GM12873 (cell line): ENCODE results near the gene UBR1.

Experiments used
- TF ChIP-seq, protein P1 (sequence below): IDR thresholded peaks from 2 replicates; pipeline ENCODE4 v1.5.1; 2012; ENCODE audit warnings: low read depth, mild to moderate bottlenecking, moderate library complexity, low read length, control low read depth; ENCODE audit not compliant: insufficient read depth; ENCODE audit errors: missing control alignments

UBR1 gene

DNA sequence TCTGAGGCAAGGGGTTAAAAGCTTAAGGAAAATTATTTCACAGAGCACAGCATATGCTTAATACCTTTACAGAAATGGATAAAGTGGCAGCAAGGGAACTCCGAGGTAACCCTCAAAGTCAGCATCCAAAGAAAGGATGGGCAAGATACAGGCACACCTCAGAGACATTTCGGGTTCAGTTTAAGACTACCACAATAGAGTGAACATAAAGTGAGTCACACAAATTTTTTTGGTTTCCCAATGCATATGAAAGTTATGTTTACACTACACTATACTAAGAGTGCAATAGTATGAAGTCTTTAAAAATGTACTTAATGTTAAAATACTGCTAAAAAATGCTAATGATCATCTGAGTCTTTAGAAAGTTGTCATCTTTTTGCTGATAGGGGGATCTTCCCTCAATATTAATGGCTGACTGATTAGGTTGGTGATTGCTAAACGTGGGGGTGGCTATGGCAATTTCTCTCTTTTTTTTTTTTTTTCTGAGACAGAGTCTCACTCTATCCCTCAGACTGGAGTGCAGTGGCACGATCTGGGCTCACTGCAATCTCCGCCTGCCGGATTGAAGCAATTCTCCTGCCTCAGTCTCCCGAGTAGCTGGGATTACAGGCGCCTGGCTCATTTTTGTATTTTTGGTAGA, 10.0 kb downstream of the UBR1 start:
- TF ChIP-seq, protein P1, sequence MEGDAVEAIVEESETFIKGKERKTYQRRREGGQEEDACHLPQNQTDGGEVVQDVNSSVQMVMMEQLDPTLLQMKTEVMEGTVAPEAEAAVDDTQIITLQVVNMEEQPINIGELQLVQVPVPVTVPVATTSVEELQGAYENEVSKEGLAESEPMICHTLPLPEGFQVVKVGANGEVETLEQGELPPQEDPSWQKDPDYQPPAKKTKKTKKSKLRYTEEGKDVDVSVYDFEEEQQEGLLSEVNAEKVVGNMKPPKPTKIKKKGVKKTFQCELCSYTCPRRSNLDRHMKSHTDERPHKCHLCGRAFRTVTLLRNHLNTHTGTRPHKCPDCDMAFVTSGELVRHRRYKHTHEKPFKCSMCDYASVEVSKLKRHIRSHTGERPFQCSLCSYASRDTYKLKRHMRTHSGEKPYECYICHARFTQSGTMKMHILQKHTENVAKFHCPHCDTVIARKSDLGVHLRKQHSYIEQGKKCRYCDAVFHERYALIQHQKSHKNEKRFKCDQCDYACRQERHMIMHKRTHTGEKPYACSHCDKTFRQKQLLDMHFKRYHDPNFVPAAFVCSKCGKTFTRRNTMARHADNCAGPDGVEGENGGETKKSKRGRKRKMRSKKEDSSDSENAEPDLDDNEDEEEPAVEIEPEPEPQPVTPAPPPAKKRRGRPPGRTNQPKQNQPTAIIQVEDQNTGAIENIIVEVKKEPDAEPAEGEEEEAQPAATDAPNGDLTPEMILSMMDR: no peak

DNA sequence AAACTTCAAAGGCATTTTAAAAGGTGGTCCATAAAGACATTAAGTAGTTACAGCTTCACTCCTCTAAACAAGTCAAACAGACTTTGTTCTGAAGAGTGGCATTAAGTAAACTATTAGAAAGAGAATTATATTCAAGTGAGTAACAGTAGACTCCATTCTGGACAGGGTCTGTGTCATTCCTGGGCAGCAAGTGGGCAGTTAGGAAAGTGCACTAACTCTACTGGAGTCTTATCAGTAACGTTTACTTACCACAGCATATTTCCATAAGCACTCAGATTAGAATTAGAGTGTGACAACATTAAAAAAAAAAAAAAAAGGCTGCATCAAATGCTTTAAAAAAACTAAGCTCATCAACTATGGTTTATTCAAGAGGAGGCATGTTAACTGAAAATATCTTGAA, 10.6 kb downstream of the UBR1 start:
- TF ChIP-seq, protein P1: no peak

- TF ChIP-seq, protein P1: no peak
Measured at GRCh38 chr15:43094416-43095030, 11.3 kb downstream of the UBR1 start.

GRCh38 chr15:43093026-43093425, 12.8 kb downstream of the UBR1 start:
- TF ChIP-seq, protein P1: no peak

- TF ChIP-seq, protein P1: no peak
Measured at GRCh38 chr15:43091859-43092258, 14.0 kb downstream of the UBR1 start.

GRCh38 chr15:43086551-43086950, 19.3 kb downstream of the UBR1 start:
- TF ChIP-seq, protein P1: no peak

DNA sequence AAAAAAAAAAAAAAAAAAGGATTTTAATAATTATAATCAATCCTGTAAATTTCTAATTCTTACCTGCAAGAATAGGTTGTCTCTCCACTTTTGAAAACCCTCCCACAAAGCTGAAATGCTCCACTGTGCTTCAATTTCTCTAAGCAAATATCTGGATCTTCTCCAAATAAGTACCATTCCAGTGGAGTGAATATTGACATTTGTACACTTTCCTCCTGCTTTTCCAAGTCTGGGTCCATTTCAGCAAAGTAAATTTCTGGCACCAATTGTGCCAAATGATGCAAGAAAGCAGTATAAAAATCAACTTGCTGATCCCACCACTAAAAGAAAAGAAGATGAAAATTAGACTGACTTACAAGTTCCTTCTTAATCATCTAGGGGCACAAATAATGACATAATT, 19.9 kb downstream of the UBR1 start:
- TF ChIP-seq, protein P1: no peak
